Brain pericyte (primary cell): ENCODE measurements around the gene KCTD16.

ENCODE experiments used
- DNase-seq: peaks from one replicate; pipeline ENCODE4 v3.0.0-alpha.2; 2012; ENCODE audit warnings: low read depth, low spot score

The KCTD16 gene

DNA sequence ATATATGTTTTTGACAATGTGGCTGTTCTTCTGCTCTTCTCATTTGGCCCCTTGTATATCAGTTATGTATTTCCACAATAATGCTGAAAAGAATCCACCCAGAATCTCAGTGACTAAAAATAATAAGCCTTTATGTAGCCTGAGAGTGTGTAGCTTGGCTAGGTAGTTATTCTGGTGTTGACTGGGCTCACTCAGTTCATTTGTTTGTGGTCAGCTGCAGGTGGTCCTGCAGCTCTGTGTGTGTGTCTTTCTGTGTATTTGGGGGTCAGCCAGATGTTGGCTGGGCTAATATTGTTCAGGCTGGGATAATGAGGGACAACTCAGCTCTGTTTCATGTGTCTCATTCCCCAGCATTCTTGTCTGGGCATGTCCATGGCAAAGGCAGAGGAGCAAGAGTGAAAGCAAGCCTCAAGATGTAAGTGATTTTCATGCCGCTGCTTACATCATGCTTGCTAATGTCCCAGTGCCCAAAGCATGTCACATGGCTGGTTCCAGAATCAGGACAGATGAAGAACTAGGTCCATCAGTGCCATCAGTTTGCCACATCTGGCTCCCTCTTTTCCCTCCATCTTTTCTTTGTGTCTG is 162.8 kb downstream of the KCTD16 start:
- no peak for DNase-seq

DNA sequence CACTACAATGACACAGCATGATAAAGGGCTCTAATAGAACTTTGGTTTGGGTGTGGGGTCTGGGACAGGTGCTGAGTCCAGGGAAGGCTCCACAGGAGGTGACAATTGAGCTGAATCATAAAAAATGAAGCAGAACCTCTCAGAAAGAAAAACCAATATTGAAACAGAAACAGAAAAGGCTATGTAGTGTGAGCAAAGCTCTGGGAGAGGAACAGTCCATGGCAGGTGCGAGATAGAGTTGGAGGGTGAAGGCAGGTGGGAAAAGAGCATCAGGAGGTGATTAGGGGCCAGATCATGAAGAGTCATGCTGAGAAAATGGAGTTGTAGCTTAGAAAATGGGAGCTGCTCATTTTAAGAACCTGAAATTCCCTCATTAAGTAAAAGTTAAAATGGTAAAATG is 164.9 kb downstream of the KCTD16 start:
- DNase-seq: no peak

DNA sequence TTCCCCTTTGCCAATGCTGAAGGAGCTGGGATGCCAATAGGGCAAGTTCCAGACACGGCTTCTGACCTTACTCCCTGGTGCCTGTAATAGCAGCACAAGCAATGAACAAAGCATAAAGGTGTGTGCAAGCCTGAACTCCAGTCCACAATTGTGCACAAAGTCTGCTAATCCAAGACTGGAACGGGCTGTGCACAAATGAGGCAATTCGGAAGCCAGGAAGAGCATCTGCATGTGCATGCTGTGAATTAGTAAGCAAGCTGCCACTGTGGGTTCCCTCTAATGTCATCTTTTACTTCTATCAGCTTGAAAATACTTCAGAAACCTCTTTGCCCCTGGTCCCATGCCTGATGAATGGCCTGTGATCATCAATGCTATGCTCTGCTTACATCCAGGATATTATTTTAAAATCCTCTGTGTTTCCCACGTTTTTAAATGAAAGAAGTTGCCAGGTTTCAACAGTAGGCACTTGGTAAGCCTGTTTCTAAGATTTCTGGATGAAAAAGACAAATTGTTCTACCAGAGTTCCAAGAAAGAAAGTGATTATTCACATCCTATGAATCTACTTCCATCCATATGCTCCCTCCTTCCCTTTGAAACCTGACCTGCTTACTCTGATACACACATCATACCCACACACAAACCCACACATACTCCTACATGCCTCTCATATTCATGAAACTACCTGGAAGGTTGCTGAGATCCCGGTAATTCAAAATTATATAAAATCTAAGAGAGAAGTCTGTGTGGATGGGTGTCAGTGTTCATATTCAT is 165.7 kb downstream of the KCTD16 start:
- DNase-seq: no peak

DNA sequence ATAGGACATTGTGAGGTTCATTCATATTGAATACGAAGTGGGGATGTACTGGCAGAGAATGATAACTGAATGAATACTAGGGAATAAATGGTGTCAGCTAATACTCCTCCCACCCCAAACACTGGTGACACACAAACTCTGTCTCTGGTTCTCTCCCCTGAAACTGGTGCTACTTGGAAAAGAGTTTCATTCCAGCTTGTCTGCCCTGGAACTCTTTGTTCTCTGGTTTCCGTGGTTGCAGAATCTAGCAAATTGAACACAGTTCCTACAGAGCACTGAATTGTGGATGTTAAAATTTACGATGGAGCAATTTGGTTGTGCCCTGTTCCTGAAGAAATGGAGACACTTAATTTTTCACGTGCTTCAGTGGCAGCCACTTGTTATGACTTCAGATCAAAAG is 181.7 kb downstream of the KCTD16 start:
- DNase-seq: no peak

DNA sequence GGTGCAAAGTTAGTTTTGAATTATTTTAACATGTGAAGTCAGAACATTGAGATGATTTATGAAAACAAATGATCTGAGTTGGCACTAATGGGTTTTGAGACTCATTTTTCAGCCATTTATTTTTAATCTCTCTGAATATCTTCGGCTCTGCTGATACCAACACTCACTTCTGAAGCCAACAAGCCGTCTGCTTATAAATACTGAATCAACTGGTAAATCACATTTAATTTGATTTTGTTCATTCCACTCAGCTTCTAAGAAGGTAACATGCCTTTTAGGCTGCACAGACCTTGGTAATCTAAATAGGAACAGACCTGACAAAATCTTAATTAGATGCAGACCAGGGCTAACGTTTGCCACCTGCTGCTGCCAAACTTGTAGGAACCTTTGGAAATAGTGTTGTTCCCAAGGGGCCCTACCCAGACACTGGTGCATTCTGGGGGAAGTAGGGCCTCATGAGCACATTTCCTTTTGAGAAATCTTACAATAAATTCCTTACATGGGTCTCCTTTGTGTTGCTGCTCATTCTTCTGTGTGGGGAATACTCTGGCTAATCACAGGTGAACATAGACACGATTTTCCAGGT is 182.2 kb downstream of the KCTD16 start:
- DNase-seq: no peak

DNA sequence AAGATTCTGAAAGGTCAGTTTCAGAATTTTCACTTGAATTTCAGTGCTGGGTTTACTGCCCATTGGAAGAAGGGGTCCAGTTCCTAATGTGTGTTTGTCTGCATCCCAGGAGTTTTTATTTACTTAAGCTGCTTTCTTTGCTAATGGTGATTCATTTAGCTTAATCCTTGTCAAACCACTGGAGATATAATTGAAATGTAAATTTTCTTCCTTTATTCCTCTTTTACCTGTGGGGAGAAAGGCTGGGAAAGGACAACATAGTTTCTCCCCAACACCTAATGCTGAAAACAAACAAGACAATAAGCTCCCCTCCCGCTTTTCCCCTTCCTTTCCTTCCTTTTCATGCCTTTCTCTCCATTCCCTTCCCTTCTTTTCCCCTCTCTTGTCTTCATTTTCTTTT is 185.8 kb downstream of the KCTD16 start:
- no peak for DNase-seq

DNA sequence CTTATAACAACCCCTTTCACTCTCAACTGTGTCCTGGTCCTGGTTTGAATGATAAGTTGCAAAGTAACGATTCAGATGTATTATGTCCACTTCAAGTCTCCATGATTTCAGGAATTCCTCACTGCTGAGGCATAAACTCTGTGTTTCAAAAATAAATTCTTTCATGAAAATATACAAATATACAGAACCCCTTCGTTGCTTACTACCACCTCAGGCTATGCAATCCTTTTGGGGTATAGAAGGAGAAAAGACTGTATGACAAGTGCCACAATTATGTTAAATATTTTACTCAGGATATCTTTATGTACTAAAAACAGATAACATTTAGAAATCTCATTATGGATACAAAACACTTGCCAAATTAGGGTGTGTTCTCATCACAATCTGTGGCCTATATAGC is 190.7 kb downstream of the KCTD16 start:
- DNase-seq: no peak

DNA sequence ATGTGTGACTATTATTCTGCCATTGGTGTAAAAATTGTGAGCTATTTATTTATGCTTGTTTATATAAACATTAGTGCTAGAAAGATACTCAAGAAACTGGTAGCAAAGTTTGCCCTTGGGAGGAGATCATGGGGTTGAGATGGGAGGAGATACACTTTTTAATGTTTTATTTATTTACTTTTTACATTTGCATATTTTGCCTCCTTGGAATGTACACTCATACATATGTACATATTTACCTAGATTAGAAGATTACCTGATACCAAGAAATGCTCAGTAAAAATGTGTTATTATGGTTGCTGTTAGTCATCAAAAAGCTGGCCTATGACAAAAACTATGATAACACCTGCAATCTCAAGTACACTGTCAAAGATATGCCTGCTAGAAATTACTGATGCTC is 195.2 kb downstream of the KCTD16 start:
- no peak for DNase-seq

DNA sequence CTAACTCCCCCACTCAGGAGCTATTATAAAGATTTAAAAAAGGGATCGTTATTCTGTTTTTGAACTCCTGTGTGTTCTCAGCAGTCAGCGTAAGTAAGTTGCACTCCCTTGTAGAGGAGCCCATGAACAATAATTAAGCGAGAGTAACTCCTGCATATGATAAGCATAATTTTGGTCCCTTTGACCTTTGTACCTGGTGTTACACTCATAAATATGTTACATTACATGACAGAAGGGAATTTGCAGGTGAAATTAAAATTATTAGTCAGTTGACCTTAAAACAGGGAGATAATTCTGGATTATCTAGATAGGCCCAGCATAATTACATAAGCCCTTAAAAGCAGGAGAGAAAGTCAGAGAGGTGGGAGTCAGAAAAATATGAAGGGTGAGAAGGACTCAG is 197.3 kb downstream of the KCTD16 start:
- DNase-seq: no peak

DNA sequence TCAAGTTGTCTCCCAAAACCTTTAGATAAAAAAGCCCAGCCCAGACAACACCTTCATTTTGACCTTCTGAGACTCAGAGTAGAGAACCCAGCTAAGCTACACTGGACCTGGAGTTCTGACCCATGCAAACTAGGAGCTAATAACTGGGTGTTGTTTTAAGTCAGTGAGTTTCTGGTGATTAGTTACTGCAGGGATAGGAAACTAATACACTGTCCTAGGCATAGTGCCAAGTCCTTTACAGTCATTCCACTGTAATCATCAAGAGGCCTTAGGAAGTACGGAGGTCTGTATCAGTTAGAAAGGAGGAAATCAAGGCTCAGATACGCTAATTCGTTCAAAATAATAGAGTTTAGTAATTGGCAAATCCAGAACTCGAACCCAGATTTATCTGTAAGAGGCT is 197.9 kb downstream of the KCTD16 start:
- DNase-seq: no peak

DNA sequence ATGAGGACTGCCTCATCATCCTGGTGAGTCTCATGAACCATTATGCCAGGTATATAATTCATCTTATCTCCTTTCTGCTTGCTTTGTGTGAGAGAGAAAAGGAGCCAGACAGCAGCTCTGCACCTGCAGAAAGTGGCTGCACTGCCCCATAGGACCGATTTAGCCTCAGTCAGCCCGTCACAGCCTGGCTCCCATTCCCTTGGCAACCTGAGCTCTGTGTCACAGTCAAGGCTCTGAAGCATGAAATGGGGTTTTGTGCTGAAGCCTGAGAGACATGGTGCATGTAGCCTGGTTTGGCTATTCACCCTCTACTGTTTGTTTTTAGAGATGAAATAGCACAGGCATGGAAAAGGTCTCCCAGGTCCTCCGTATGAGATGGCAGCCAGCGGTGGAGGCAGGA is 198.3 kb downstream of the KCTD16 start:
- DNase-seq: no peak

DNA sequence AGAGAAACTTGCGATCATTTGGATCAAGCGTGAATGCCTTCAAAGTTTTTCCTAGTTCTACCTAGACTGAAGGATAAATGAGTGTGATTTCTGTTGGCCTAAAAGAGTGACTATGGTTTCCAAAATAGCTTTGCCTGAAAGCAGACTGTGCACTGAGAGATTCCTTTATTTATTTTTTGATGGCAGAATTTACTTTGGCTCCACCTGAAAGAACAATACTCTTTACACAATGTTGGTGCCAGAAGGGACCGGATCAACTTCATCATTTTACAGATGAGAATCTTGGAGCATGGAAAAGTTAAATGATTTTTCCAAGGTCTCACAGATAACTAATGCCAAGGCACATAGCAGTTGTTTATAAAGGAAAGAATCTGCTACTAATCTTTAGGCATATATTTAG is 199.6 kb downstream of the KCTD16 start:
- DNase-seq: no peak

DNA sequence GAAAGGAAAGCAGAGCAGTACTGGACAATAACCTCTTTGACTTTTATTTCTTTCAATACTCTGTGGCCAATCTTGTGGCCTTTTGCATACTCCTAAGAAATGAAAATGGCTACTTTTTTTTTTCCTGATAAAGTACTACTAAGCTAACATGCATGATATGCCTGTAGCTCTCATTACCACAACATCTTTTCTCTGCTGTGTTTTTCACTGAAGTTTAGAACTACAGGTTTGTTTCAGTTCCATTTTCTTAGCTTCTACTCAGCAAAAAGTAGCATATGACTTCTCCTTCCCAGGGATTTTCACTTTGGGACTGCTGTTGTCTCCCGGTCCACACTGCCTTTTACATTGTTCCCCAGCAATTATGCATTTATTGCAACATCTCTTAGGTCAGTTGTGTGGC is 204.0 kb downstream of the KCTD16 start:
- no peak for DNase-seq

DNA sequence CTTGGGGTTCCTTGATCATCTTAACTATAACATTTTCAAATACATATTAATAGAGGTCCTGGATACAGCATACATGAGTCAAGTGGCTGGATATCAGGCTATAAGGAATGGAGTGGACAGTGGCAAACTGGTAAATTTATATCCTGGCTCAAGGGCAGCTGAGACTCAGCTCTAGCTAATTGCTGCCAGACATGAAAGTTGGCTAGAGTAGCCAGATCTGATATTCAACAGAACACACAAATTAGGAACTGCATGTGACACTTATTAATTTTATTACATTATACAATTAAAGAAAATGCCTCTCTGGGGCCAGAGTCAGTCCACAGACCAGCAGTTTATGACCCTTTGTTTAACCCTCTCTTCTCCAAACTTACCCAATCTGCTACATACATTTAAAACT is 206.5 kb downstream of the KCTD16 start:
- no peak for DNase-seq

DNA sequence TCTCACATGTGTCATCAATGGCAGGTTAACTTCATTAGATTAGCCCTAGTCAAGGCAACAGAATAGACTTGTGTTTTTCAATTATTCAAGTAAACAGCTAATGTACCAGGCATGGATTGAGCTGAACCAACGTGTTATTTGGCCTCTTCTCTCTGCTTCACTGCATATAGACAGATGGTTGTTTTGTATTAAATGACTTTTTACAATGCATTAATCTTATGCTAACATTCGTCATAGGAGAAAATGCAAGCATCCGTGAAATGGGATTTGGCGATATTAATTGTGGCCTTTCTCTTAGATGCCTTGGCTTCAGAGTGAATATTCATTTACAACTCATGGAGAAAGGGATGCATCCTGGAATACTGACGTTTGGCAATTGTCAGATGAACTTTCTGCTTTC is 208.0 kb downstream of the KCTD16 start:
- no peak for DNase-seq

DNA sequence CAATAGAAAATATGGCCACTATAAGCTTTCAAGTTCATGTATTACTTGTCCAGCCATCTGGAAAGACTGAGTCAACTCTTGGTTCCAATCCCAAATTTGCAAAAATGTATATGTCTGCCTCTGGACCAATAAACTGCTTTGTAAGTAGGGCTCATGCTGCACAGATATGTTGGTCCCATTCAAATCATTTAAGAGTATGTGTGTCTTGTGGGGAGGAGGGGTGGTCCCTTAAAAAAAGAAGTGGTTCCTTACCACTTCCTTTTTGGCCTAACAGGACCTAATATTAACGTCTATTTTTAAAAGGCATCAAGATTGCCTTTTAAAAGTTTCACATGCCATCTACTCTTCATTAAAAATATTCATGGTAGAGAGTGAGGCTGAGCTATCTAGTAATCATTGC is 214.9 kb downstream of the KCTD16 start:
- no peak for DNase-seq

DNA sequence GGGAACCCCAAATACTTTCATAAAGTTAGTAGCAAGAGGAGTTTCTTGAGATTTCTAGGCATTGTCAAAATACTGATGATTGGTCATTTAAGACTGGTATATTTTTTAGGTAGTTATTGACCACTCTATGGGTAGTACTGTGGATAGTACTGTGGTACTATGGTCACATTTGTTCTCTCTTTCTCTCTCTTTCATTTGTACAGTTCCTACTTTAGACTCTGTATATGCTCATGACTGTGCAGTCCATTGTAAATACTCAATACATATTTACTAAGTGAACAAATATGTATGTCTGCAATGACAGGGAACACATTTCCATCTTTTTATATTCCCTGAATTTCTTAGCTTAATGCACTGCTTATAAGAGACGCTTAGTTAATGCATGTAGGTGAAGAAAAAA is 215.6 kb downstream of the KCTD16 start:
- no peak for DNase-seq

DNA sequence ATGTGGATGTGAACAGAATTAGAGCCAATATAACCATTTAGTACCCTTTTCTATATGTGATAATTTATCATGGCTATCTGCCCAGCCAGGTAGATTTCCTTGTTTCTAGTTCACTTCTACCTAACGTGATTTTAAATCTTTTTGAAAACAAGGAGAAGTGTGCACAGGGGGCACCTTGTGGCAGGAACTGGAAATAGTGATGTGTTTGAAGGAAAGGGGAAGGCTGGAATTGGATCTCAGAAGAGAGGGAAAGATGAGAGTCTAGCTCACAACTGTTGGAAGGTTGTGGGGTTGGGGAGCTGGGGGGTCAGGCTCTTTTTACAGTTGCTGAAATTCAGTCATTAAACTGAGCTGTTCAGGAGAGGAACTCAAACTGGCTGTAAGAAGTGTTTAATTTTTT is 219.5 kb downstream of the KCTD16 start:
- no peak for DNase-seq

DNA sequence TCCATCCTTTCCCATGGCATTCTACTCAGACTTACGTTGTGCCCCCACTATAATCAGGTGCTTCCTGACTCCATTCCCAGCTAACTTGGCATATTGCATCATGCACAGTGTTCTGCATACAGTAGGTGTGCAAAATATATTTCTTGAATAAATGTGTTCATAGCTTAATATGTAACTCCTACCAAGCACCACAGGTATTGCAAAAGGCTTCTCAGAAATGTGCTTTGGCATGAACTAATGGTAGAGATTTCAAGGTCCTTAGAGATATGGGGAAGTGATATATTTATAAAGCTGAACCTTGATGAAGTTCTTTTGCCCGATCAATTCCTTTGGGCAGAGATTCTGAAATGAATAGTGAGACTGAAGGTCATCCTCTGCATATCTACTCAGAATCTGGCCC is 220.4 kb downstream of the KCTD16 start:
- DNase-seq: no peak

DNA sequence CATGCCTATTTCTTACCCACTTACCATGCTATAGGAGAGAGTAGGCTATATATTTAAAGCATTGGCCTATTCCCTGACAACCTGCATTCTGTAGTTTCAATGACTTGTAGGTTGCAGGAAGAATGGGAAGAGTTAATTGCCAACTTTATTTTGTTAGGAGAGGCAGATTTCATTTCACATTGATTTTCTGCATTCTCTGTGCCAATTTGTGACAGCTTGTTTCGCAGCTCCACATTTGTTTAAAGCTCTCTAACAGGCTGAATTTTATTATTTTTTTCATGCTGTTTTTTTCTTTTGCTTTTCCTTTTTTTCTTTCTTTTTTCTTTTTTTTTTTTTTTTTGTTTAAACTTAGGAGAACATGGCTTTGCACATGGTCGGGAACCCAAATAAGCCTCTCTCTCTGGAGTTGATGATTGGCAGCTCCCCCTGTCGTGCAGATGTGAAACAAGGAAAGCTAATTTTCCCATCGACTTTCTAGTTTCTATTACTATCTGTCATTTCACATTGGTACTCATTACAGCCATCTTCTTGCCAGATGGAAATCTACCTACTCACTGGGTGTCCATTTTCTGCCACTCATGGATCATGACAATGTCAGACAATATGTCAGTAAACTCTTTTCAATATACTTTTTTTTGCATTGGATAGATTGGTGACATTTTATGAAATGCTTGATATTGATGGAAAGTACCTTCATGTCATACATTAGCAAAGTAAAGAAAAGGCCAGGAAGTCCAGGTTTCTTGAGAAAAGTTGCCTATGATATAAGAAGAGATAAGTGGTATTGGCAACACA is 223.2 kb downstream of the KCTD16 start:
- DNase-seq: no peak

DNA sequence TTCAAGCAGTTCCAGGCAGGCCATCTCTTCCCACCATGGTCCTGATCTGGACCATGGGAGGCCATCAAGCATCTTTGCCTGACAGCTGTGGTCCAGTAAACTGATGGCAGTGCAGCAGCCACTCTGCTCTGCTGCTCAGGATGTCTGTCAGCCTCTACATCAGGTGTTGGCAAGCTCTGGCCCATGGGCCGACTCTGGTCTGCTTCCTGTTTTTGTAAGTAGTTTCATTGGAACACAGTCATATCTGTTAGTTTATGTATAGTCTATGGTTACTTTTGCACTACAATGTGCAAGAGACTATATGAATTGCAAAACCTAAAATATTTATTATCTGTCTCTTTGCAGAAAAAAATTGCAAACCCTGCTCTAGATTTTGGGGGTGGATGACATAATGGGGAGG is 225.0 kb downstream of the KCTD16 start:
- no peak for DNase-seq

DNA sequence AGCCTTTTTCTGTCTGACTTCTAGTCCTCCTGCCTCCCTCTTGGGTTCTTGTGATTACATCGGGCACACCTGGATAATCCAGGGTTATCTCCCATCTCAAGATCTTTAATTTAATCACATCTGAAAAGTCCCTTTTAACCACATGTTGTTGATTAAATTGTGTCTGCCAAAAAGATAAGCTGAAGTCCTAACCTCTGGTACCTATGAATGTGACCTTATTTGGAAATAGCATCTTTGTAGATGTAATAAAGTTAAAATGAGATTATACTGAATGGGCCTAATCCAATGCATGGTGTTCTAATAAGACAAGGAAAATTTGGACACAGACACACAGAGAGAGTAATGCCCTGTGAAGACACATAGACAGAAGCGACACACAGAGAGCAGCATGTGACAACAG is 232.4 kb downstream of the KCTD16 start:
- DNase-seq: no peak
